Left ventricle myocardium inferior (tissue), 1 donor: Measurements from ENCODE around the gene LUC7L3. TPM values are rescaled to one million over a fixed set of nuclear protein-coding genes. Genes with fewer than 3 reads are reported as not detected.

Experiments
- DNase-seq: peaks from one replicate; pipeline ENCODE4 v3.0.0-alpha.2; 2020
- H3K27ac ChIP-seq: fragments of 200-600 bp; replicated peaks from 2 replicates; pipeline ENCODE4 v1.8.0; 2021
- H3K27me3 ChIP-seq: fragments of 200-600 bp; 2 replicates; pipeline ENCODE4 v1.8.0; 2021; ENCODE audit warnings: low read depth
- H3K36me3 ChIP-seq: fragments of 200-600 bp; 2 replicates; pipeline ENCODE4 v1.8.0; 2021
- H3K4me1 ChIP-seq: fragments of 200-600 bp; 2 replicates; pipeline ENCODE4 v1.8.0; 2021
- H3K4me3 ChIP-seq: fragments of 200-600 bp; 2 replicates; pipeline ENCODE4 v1.8.0; 2021; ENCODE audit warnings: mild to moderate bottlenecking, moderate library complexity
- H3K9me3 ChIP-seq: fragments of 200-600 bp; replicated peaks from 2 replicates; pipeline ENCODE4 v1.8.0; 2021
- CTCF ChIP-seq: fragments of 200-600 bp; IDR thresholded peaks from 2 replicates; pipeline ENCODE4 v1.8.0; 2021; ENCODE audit warnings: antibody characterized with exemption, mild to moderate bottlenecking, borderline replicate concordance
- intact Hi-C: fragments of 100-400 bp; cut with micrococcal nuclease; formaldehyde crosslinking; loops from one replicate; pipeline ENCODE4 v1.11.0; 2022
- total RNA-seq: library from RNA; stranded (reverse); fragmentation: NEBNext Ultra II Directional; extraction: Animal tissue kit (Norgen Biotek cat#: 25700); gene quantifications from one replicate; pipeline ENCODE4 v1.2.1, GENCODE V29; 2021
- donor health status: DM: no; HTN: yes; CAD: no; lungs with severe emphysema.

Gene LUC7L3
- total RNA-seq, 1 donor from 2014 or later: 64.4 TPM

GRCh38 chr17:50774225-50774803 lies 54.9 kb downstream of the LUC7L3 start:
- intact Hi-C loops: no loop called here
- H3K4me3 ChIP-seq: no peak overlapping the region
- H3K36me3 ChIP-seq: no peaks in the 10 kb centered on the region
- H3K4me1 ChIP-seq: no peaks in the 10 kb centered on the region
- TF ChIP-seq CTCF: no peak
- no peaks in the 10 kb centered on the region for H3K27me3 ChIP-seq
- H3K27ac ChIP-seq: no peak overlapping the region
- DNase-seq: no peak
- H3K9me3 ChIP-seq: no peaks in the 10 kb centered on the region

- no peak for DNase-seq
- H3K27me3 ChIP-seq: no peaks in the 10 kb centered on the region
- no peaks in the 10 kb centered on the region for H3K36me3 ChIP-seq
- no peaks in the 10 kb centered on the region for H3K4me1 ChIP-seq
- no peak overlapping the region for H3K4me3 ChIP-seq
- no peaks in the 10 kb centered on the region for H3K9me3 ChIP-seq
- no peak overlapping the region for H3K27ac ChIP-seq
- no peak for TF ChIP-seq CTCF
- intact Hi-C loops: no loop called here
Observed at GRCh38 chr17:50775926-50776325, 56.5 kb downstream of the LUC7L3 start.

- peaks cover 5% of the 10 kb centered on the region for H3K27me3 ChIP-seq
- no peak for TF ChIP-seq CTCF
- intact Hi-C loops: no loop called here
Observed at GRCh38 chr17:50778471-50778870, 59.1 kb downstream of the LUC7L3 start.

GRCh38 chr17:50778988-50779387 lies 59.6 kb downstream of the LUC7L3 start:
- no peak for DNase-seq
- Histone ChIP-seq H3K27ac (no peak overlapping the region), H3K9me3 (no peaks in the 10 kb centered on the region), H3K4me3 (no peak overlapping the region), H3K4me1 (no peaks in the 10 kb centered on the region), H3K36me3 (no peaks in the 10 kb centered on the region), H3K27me3 (peaks cover 5% of the 10 kb centered on the region)
- TF ChIP-seq CTCF: no peak
- intact Hi-C loops: no loop called here

More at GRCh38 chr17:50778471-50778870, 59.1 kb downstream of the LUC7L3 start:
- H3K36me3 ChIP-seq: no peaks in the 10 kb centered on the region
- no peak overlapping the region for H3K4me3 ChIP-seq
- DNase-seq: no peak
- no peaks in the 10 kb centered on the region for H3K9me3 ChIP-seq
- H3K4me1 ChIP-seq: no peaks in the 10 kb centered on the region
- H3K27ac ChIP-seq: no peak overlapping the region

GRCh38 chr17:50779747-50780353 lies 60.4 kb downstream of the LUC7L3 start:
- H3K36me3 ChIP-seq: no peaks in the 10 kb centered on the region
- TF ChIP-seq CTCF: no peak
- H3K9me3 ChIP-seq: no peaks in the 10 kb centered on the region
- no peak for DNase-seq
- no peak overlapping the region for H3K4me3 ChIP-seq
- intact Hi-C loops: loop anchor here (10.0 kb wide), 1 partner anchor 175 kb away; no protein-coding TSS in a partner anchor
- no peak overlapping the region for H3K27ac ChIP-seq
- no peaks in the 10 kb centered on the region for H3K4me1 ChIP-seq
- peaks cover 5% of the 10 kb centered on the region for H3K27me3 ChIP-seq
